ENCODE data around the gene RAB11FIP5.
"Not testable (repeated sequence)": the region's sequence is repeated elsewhere in the genome, so short reads cannot be mapped to it uniquely, and the experiment has no call there.

The RAB11FIP5 gene, protein sequence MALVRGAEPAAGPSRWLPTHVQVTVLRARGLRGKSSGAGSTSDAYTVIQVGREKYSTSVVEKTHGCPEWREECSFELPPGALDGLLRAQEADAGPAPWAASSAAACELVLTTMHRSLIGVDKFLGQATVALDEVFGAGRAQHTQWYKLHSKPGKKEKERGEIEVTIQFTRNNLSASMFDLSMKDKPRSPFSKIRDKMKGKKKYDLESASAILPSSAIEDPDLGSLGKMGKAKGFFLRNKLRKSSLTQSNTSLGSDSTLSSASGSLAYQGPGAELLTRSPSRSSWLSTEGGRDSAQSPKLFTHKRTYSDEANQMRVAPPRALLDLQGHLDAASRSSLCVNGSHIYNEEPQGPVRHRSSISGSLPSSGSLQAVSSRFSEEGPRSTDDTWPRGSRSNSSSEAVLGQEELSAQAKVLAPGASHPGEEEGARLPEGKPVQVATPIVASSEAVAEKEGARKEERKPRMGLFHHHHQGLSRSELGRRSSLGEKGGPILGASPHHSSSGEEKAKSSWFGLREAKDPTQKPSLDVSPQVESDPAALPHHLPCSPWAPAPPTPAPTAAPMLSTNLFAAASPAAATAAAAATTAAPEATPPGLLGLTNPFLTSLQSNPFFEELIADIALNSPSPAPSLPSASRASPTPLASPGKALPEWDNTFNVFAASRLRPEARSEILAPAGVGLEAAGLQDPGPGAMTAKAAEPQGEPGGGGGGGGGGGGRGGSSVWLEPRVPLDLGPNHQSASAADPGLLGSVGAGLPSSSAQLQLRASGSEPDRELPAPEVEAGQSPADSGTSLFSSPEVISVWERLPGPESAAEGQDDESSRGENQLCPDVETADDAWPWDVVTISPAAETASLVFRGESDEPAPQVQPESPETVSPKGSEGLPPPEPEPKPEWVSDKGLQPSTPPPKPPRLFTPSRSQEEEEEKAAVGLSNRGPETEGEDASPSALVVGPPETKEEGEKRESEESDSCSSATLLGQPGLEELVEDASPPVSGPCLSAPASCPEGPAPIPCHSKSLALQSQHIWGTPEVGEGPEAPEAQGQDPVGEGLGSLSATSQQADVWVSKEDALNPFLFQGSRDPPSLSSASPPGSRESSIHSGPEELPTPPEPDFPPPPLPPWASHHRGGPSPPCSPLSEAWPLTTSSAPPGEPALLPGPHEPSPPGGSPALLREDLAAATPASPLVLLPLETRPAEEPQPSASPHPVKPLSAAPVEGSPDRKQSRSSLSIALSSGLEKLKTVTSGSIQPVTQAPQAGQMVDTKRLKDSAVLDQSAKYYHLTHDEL (N-terminal part only)

GRCh38 chr2:73112913-73113854 lies at the start of gene RAB11FIP5:
TSS of gene RAB11FIP5 (minus strand) at chr2:73112948. CDS start at chr2:73112777, 171 bp downstream.
- DNase-seq: no peak

GRCh38 chr2:73156539-73157124 lies 43.9 kb upstream of the RAB11FIP5 start:
- peak; percentile 7 for DNase-seq

- peak; percentile 2 for DNase-seq
Measured at GRCh38 chr2:73142937-73143336, 30.2 kb upstream of the RAB11FIP5 start.

DNA sequence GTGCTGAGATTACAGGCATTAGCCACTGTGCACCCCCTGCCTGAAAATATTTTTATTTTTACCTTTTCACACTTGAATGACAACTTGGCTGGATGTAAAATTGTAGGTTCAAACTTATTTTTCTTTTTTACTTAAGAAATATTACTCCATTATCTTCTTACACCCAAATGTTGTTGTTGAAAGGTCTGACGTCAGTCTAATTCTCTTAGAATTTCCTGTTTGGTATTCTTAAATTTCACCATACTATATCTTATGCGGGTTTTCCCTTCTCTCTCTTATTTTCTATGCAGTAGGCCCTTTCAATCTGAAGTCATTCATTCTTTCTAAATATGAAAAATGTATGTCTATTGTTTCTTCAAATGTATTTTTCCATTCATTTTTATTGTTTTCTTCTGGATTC lies 29.1 kb upstream of the RAB11FIP5 start:
- DNase-seq: no peak

DNA sequence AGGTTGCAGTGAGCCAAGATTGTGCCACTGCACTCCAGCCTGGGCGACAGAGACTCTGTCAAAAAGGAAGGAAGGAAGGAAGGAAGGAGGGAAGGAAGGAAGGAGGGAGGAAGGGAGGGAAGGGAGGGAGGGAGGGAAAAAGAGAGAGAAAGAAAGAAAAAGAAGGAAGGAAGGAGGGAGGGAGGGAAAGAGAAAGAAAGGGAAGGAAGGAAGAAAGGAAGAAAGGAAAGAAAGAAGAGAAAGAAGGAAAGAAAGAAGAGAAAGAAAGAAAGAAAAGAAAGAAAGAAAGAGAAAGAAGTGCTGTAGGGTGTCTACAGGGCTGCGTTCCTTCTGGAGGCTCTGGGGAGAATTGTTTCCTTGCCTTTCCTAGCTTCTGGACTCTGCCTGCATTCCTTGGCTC lies 22.5 kb upstream of the RAB11FIP5 start:
- no peak for DNase-seq

DNA sequence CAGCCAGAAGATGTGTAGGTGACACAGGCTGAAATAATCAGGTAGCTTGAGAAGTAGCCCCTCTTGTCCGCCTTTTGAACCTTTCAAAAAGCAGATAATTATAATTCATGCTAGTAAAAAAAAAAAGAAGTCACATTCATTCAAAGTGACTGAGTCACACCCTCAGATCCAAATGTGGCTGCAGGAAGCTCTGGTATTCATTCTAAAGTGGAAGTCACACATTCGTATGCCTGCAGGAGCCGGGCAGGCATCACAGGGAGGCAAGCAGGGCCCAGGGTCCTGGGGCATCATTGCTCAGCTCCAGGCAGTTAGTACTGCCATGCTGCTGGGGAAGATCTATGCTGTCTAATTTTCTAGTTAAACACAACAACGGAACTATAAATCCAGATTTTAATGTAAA lies 21.7 kb upstream of the RAB11FIP5 start:
- DNase-seq: no peak

DNA sequence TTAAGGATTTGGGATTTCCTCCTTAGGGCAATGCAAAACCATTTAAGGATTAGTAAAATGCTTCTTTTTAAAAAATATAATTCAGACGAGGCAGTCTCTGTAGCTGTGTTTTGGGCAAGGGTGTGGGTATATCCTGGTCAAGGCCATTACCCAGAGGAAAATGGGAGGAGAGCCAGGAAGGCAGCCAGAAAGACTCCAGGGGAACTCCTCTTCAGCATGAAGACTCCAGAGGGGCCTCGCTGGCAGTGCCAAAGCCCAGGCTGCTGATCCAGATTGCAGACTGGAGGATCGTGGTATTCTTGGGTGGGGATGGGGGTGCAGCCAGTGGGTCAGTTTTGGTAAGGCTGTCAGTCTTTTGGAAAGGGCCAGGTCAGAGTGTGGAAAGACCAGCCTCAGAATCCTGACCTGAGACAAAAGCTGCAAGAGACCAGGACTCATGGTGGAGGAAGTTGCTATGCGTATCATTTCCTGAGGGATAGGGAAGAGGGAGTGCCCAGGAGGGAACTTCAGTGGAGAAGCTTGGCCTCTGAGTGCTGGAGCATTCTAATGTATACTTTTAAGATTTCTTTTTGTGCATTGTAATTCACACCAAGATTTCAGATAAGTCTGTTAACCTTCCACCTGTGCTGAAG lies 20.9 kb upstream of the RAB11FIP5 start:
- DNase-seq: no peak

DNA sequence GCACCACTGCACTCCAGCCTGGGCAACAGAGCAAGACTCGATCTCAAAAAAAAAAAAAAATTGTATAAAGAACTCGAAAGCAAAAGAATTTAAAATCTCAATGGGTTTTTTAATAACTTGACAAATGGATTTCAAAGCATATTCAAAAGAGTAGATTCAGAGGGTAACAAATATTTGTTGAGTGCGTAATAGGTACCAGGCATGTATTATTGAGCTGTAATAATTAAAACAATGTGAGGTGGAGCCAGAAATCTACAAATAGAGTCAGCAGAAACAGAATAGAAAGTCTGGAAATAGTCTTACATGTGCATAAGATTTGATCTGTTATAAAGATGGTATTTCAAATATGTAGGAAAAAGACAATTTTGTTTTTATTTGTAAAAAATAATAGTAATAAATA lies 19.1 kb upstream of the RAB11FIP5 start:
- no peak for DNase-seq

DNA sequence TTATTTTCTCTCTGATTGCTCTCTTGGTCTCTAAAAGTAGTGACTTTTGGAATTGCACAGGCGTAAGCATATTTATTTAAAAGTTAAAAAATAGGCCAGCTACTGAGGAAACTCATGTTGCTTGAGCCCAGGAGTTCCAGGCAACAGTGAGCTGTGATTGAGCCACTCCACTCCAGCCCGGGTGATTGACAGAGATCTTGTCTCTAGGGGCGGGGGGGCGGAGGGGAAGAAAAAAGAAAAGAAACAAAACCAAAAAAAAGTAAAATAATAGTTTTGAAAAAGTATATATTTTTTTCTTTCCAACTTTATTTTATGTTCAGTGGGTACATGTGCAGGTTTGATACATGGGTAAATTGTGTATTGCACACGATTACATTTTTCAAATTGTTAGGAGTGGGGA lies 18.0 kb upstream of the RAB11FIP5 start:
- no peak for DNase-seq

DNA sequence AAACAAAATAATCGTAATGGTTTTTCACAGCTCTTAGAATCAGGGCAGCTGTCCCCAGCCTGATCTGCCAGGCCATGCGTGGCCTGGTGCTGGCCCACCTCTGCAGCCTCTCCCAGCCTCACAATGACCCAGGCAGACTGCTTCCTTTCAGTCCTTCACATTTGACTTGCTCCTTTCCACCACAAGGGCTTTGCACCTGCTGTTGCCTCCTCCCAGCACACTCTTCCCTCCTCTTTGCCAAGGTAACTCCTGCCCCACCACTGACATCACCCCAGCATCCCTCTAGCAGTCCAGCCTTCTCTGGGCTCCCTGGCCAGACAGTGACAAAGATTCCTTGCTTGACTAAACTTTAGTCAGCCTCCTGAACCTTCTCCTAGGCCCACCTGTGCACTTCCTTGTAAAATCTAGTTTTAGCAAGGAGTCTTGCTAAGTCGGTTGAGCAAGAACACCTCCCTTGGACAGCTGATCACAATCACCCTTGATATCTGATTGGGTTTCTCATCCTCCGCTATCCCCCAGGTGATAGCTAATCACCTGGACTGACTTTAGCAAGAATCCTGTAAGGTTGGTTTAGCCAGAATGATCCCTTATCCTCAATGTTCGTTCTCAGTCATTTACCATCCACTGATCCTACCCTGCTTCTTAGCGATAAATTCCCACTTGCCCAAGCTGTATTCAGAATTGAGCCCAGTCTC lies 16.2 kb upstream of the RAB11FIP5 start:
- DNase-seq: no peak

- DNase-seq: no peak
Measured at GRCh38 chr2:73122536-73122935, 9.8 kb upstream of the RAB11FIP5 start.

GRCh38 chr2:73119611-73120239 lies 7.0 kb upstream of the RAB11FIP5 start:
- not testable (repeated sequence) for DNase-seq

DNA sequence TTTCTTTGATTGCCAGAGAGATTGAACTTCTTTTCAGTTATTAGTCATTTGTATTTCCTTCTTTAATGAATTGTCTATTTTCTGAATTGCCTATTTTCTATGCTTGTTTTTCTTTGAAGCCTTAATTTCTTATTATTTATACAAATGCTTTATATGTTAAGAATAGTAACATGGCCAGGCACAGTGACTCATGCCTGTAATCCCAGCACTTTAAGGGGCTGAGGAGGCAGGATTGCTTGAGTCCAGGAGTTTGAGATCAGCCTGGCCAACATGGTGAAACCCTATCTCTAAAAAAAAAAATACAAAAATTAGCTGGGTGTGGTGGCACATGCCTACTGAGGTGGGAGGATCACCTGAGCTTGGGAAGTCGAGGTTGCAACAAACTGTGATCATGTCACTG lies 4.7 kb upstream of the RAB11FIP5 start:
- no peak for DNase-seq

- DNase-seq: no peak
Measured at GRCh38 chr2:73116182-73116960, 3.6 kb upstream of the RAB11FIP5 start.

DNA sequence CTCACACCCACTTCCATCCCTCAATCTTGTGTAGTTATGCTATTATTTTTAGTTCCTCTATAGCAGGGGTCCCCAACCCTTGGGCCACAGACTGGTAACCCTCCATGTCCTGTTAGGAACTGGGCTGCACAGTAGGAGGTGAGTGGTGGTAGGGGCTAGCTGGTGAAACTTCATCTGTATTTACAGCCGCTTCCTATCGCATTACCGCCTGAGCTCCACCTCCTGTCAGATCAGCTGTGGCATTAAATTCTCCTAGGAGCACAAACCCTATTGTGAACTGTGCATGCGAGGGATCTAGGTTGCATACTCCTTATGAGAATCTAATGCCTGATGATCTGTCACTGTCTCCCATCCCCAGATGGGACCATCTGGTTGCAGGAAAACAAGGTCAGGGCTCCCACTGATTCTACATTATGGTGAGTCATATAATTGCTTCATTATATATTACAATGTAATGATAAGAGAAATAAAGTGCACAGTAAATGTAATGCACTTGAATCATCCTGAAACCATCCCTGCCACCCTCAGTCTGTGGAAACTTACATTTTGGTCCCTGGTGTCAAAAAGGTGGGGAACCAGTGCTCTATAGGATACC lies 1.6 kb upstream of the RAB11FIP5 start:
- DNase-seq: no peak

DNA sequence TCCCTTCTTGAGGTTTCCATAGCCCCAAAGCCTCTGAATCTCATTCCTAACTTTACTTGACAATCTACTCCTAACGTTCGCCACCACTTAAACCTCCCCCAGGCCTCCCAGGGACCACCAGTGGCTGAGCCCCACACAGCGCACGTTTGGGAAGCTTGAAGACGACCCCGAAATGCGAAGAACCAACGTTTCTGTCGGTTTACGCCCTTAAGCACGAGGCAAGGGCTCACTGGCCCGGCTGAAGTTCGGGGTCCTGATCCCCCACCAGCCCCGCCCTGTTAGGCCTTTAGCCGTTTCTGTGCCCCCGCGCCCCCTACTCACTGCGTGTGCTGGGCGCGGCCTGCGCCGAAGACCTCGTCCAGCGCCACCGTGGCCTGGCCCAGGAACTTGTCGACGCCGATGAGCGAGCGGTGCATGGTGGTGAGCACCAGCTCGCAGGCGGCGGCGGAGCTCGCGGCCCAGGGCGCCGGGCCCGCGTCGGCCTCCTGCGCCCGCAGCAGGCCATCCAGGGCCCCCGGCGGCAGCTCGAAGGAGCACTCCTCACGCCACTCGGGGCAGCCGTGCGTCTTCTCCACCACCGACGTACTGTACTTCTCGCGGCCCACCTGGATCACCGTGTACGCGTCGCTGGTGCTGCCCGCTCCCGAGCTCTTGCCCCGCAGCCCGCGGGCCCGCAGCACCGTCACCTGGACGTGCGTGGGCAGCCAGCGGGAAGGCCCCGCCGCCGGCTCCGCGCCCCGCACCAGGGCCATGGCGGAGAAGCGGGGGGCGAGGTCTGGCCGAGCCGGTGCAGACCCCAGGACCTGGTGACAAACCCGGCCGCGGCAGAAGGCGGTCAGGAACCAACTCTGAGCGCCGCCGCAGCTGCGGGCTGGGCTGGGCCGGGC lies 479 bp downstream of the RAB11FIP5 start:
- no peak for DNase-seq

All from OCI-M1 (cell line).